NCI-H2227 treated with DMSO at 0.1 percent for 48 hours (cell line): ENCODE data around the gene SH3BP2.
A peak's percentile ranks its signal among the peaks of the same experiment; 100 is the strongest.

ENCODE experiments used
- DNase-seq: peaks from one replicate; lab custom pipeline; 2025; lab: John Stamatoyannopoulos, UW

SH3BP2 gene

DNA sequence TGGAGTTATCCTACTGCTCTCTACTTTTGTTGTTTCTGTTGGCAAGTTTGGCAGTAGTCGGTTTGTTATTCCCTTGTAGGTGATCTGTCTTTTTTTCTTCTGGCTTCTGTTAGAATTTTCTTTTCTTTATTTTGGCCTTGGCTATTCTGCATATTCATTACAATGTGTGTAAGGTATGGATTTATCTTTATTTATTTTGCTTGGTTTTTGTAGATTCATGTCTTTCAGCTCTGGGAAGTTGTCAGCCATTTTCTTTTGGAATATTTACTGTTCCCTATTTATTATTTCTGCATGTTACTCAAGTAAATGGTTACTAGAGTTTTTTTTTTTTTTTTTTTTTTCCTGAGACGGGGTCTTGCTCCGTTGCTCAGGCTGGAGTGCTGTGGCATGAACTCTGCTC is 63.4 kb downstream of the SH3BP2 start:
- DNase-seq = no peak

DNA sequence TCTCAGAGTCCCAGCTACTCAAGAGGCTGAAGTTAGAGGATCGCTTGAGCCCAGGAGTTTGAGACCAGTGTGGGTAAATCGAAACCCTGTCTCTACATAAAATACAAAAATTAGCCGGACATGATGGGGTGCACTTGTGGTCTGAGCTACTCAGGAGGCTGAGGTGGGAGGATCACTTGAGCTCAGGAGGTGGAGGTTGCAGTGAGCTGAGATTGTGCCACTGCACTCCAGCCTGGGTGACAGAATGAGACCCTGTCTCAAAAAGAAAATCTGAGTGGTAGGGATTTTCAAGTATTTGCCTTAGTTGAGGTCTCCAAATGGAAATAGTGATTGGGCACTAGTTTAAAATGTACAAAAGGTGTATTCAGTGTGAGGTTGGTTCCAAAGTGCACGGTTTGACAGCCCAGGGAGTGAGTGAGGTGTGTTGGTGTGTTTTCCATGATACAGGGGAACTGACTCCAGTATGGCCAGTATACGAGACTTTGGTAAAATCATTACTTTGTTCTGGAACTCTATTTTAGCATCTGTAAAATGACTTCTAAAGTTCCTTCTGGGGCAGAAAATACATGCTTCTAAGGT is 64.6 kb downstream of the SH3BP2 start:
- DNase-seq = no peak

DNA sequence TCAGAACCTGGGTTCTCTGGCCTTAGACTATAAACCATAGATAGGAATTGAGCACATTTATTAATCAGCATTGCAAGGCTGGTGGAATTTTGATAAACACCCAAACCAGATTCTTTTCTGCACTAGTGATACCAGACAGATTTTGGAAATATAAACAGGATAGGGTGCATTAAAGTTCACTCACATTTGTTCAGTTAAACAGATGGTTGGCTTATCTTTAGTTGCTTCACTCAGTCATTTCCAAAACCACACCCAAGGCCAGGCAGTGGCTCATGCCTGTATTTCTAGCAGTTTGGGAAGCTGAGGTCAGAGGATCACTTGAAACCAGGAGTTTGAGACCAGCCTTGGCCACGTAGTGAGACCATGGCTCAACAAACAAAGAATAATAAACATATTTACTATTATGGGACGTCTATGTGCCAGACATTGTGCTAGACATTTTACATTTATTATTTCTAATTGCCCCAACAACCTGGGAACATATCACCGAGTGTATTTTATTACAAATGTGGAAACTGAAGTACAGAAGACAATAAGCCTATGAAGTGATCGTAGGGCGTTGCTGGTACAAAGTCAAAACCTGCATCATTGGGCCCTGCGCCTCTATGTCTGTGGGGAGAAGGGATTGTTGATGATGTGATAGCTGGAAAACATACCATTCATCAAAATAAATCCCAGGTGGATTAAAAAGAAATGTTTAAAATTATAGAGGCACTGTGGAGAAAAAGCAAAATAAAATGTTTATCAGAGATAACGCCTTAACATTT is 65.7 kb downstream of the SH3BP2 start:
- DNase-seq = no peak

DNA sequence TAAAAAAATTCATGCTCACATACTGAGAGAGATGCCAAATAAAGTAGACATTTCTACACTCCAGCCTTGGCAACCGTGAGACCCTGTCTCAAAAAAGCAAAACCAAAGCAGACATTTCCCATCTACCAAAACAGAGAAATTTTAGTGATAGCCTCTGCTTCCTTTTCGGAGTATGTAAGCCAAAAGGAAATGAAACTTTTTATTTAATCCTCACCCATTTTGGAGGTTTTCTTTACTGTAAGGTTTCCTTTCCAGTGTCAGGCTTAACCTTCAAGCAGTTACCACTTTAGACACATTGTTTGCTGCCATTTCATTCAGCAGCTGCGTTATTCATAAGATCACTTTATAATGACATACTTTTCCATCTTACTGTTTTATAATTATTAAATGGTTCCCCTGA is 66.6 kb downstream of the SH3BP2 start:
- DNase-seq = no peak

DNA sequence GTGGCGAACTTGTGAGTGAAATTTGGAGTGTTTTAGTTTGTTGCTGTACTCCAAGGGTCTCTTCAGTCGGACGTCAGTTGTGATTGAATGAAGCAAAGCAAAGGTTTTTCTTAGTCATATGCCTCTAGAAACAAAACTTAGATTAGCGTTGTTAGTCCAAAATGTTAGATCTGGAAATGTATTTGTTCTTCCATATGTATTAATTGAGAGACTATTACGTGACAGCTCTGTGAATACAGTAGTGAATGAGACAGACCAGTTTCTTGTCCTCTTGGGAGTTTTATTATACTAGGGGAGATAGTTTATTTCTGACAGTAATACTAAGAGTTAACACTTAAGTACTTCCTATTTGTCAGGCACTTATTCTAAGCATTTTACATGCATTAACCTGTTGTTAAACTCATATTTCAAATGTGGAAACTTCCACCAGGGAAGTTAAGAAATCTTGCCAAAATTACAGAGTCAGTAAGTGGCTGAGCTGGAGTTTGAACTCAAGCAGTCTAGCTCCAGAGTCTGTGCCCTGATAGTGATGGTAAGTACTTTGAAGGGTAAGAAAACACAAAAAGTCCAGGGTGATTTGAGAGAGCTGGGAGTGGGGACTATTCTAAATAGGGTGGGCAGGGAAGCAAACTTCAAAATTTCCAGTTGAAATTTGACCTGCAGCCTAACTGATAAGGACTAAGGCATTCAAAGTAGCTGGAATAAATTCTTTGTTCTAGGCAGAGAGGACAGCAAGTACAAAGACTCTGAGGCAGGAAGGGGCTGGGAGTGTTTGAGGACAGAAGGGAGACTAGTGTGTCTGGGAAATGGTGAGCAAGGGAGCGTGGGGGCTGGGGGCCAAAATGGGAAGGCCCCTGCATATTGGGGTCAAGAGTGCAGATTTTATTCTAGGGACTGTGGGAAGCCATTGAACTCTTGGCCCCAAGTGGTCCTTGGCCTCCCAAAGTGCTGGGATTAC is 67.8 kb downstream of the SH3BP2 start:
- no peak for DNase-seq

DNA sequence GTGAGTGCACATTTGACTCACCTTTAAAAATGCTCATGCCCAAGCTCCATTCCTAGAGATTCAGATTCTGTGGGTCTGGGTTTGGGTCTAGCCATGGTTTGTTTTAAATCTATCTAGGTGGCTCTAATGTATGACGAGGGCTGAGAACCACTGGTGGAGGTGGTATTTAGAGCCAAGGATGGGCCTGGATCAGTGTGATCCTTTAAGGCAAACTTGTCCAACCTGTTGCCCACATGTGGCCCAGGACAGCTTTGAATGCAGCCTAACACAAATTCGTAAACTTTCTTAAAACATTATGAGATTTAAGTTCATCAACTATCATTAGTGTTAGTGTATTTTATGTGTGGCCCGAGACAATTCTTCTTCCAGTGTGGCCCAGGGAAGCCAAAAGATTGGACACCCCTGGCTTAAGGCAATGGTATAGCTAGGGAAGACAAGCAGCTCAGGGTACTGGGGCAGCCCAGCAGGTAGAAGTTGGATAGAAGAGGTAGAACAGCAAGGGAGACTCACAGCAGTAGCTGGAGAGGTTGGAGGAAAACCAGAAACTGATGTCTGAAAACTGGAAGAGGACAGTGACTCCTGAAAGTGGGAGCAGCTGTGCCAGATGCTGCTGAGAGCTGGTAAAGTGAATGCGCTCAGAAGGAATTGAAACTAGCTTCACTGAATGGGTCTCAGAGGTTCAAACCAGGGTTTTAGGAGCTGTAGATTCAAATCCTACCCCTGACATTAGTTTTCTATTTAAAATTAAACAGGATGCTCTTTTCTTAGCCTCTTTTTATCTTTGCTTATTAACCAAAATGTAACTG is 68.9 kb downstream of the SH3BP2 start:
- no peak for DNase-seq

DNA sequence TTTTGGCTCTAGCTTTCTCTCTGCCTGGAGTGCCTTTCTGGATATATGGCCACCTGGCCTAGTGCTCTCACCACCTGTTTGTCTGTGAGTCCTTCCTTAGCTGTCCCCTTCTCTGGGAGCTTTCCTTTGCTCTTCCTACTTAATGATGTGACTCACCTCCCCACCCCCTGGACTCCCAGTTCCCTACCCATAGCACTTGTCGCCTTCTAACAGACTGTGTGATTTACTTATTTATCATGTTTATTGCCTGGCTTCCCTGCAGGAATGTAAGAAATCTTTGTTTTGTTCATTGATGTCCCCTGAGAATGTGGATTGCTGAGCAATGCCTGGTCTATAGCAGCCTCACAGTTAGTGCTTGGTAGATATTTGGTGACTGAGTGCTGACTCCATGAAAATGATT is 69.6 kb downstream of the SH3BP2 start:
- no peak for DNase-seq

DNA sequence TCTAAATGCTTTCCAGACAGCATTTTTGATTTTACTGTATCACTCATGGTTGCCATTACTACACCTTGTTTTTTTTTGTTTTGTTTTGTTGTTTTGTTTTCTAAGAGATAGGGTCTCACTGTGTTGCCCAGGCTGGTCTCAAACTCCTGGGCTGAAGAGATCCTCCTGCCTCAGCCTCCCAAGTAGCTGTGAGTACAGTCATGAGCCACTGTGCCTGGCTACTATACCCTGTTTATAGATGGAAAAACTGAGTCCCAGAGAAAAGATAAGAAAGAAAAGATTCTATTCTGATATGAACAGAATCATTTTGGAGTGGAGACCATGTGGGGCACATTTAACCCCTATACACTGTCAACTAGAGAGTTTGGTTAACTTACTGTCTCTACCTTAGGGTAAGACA is 70.8 kb downstream of the SH3BP2 start:
- no peak for DNase-seq

DNA sequence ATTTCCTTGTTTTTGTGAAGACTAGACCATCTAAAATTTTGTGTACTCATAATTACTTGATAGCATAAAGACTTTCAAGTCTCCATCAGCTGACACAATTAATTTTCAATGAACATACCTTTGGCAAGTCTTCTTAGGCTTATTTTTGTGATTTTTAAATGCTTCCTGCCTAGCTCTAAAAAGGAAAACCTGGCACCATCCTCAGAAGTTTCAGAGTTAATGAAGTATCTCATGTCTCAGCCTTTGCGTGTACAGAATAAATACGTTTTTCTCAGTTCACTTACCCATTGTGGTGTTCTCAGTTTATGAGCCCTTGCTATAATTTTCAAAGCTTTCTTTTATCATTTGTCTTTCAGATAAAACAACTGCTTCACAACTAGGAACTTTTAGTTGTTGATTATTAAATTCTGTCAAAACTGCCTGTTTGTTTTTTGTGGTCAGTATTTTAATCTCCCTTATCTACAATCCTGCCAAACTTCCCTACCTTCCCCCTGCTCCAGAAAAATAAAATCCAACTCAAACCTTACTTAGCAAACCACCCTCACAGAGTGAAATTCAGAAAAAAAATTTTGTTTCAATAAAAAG is 72.4 kb downstream of the SH3BP2 start:
- DNase-seq = no peak

DNA sequence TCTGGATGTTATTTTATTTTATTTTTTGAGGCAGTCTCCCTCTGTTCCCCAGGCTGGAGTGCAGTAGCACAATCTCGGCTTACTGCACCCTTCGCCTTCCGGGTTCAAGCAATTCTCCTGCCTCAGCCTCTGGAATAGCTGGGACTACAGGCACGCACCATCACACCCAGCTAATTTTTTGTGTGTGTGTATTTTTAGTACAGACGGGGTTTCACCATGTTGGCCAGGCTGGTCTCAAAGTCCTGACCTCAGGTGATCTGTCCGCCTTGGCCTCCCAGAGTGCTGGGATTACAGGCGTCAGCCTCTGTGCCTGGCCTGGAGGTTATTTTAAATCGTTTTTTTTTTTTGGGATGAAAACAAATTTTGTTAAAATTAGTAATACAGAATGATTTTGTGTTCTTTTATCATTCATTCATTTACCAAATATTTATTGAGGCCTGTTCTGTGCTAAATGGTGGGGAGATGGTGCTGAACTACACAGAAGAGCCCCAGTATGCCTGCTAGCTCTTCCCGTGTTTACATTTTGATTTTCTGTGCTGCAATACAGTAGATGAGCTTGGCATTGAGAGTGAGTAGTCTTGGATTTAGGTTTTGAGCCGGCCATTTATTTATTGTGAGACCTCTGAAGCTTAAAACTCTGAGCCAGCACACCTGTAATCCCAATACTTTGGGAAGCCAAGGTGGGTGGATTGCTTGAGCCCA is 73.4 kb downstream of the SH3BP2 start:
- no peak for DNase-seq

DNA sequence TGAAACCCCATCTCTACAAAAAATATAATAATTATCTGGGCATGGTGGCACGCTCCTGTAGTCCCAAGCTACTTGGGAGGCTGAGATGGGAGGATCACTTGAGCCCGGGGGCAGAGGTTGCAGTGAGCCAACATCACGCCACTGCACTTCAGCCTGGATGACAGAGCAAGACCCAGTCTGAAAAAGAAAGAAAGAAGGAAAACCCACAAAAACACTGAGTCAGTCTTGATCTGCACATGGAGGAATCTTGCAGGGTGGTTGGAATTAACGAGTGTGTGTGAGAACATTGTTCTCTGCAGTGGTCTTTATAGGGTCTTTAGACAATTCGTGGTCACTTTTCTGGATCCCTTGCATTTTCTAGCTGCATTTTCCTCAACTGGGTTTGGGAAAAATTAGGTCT is 74.0 kb downstream of the SH3BP2 start:
- DNase-seq = no peak

DNA sequence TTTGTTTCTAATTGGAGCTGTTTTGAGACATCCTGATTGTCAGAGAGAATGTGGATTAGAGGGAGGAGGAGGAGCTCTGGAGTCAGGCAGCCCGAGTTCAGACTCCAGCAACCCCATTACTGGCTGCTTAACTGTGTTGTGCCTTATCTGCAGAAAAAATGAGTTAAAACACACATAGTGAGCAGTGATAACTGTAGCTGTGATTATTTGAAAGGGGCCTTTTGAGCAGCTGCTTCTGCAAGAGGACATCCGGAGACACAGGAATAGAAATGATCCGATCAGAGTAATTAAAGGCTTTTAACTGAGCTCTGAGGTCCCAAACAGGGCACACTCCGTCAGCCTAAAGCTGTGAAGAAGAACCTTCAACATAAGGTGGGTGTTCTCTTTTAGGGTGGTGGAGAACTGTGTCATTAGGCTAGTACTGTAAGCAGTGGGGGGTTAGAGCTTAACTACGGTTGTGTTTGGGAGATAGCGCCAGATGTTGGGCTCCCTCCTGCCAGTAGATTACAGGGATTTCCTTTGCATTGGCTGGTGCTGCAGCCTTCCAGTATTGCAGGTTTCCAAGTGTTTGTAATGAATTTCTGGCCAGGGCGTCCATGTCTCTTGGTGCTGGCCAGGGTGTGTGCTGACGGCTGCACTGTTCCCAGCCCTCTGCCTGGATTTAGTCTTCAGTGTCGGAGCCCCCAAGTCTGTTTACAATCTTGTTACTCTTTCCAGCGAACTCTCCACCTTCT is 75.0 kb downstream of the SH3BP2 start:
- peak; percentile 8 for DNase-seq

DNA sequence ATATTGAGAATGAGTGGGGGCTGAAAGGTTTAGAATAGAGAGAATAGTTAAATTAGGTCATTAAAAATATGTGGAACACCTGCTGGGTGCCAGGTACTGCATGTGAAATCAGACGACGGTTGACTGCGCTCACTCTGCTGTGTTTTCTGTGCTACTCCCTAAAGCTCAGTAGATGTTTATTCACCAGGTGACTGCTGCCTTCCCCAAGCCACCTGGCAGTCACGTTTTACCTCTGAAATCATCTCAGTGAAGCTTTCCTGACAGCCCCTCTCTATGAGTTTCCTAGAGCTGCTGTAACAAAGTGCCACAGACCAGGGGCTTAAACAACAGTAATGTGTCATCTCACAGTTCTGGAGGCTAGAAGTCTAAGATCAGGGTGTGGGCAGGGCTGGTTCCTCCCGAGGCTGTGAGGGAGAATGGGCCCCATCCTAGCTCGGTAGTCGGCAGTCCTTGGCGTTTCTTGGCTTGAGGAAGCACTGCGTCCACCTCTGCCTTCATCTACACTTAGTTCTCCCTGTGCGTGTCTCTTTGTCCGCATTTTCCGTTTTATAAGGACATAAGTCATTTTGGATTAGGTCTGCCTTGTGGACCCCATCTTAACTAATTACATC is 76.1 kb downstream of the SH3BP2 start:
- no peak for DNase-seq

DNA sequence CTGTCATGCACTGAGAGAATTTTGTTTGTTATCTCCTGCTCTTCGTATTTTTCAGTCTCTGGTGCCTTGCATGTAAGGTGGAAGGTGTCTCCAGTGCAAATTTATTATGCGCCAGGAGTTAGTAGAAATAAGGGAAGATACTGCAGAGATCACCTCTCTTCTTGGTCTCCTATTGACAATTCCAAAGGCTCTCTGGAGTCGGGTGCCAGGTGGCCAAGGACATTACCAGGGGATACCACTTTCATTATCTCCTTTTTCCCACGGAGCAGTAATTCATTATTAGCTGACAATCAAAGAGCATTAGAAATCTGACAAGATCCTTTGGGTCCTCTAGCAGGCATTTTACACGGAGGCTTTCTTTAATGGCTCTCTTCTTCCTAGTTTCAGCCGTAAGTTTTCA is 76.8 kb downstream of the SH3BP2 start:
- no peak for DNase-seq

DNA sequence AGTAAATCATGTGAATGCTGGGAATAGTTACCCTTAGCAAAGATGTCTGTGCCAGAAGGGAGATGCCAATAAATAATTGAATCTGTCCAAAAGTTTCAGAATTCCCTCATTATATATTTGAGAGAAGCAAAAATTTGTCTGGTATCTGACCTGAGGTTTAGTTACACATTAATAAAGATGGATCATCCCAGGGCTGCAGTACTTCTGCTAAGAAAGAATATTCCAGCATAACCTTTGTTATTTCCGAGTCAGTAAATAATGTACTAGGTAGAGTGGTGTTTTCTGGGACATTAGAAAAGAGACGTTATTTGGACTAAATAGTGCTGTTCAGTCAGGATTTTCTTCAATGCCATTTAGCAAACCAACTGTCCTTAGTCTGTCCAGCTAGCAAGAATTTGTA is 77.2 kb downstream of the SH3BP2 start:
- no peak for DNase-seq

DNA sequence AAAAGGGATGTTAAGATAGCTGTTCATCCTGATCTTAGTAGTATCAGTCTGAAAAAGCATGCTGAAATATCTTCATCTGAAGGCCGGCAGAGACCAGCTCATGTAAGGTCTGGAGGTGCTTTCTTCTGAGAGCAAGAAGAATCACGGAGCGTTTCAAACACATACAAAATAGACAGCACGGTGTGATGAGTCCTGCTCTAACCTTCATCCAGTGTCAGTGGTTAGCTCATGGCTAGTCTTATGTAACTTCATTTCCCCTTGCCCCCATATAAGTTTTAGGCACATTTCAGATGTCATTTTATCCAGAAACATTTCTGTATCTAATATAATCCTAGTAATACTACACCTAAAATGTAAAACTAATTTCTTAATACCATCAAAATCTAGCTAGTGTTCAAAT is 78.6 kb downstream of the SH3BP2 start:
- DNase-seq = no peak

DNA sequence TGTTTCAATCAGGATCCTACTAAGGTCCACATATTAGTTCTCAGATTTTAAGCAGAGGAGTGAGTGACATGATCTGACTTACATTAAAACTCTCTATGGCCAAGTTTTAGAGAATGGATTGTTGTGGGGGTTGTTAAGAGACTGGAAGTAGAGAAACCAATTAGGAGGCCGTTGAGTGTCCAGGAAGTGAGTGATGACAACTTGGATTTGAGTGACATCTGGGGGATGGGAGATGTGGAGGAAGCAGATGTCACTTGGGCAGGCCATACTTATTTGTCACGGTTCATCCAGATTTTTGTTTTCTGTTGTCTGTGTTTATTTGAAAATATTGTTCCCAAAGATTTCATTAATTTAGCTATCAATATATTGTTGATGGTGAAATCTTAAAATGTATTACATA is 79.0 kb downstream of the SH3BP2 start:
- no peak for DNase-seq

DNA sequence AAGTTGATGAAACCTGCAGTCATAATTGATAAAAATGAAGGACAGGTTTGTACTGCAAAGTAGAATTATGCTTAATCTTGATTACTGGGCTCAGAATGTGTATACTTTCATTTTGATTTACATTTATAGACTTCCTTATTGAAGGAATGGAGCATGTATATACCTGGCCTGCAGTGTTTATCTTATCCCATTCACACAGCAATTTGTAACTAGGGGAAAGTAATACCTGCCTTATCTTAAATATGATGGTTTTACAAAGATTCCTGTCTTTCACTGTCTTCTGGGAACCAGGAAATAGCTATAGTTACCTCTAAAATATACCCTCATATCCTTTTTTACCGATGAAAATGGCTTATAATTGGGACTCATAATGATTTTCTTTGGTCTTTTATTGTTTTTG is 80.4 kb downstream of the SH3BP2 start:
- DNase-seq = no peak

DNA sequence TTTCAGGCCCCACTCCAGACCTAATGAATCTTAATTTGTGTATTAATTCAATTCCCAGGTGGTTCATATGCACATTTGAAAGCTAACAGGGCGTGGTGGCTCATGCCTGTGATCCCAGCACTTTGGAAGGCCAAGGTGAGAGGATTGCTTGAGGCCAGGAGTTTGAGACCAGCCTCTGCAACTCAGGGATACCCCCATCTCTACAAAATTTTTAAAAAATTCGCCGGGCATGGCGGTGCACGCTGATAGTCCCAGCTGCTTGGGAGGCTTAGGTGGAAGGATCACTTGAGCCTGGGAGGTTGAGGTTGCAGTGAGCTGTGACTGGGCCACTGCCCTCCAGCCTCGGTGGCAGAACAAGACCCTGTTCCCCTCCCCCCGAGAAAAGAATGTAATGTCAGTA is 82.0 kb downstream of the SH3BP2 start:
- no peak for DNase-seq

DNA sequence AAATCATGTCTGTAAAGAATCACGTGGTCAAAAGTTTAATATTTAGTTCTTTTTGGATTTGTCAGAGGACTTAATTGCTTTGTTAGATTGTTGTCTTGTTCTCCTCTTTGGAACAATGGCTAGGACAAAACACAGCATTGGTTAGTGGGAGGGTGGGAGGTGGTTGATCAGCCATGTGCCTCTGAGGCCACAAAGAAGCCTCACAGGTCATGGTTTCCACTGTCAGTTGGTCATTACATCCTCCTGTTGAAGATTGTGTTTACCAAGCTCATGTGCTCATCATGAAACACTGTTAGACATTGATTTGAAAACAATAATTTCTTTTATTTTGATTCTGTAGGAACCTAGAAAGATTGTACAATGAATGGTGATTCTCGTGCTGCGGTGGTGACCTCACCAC is 82.7 kb downstream of the SH3BP2 start:
- DNase-seq = no peak
